GM12878 (cell line): ENCODE data around the gene IL12B.

ENCODE experiments used
- BRCA1 ChIP-seq: IDR thresholded peaks from 2 replicates; pipeline ENCODE4 v1.6.1; 2011; ENCODE audit warnings: low read depth, low read length, improper control_type of control experiment
- CEBPZ ChIP-seq: fragments of 150-350 bp; IDR thresholded peaks from 2 replicates; pipeline ENCODE4 v1.6.1; 2016; ENCODE audit warnings: low read depth, low read length
- CREB1 ChIP-seq: IDR thresholded peaks from 2 replicates; pipeline ENCODE4 v1.6.1; 2012; ENCODE audit warnings: low read depth, mild to moderate bottlenecking, inconsistent platforms
- EZH2 ChIP-seq: IDR thresholded peaks from 2 replicates; pipeline ENCODE4 v1.6.1; 2012; ENCODE audit warnings: low read depth, mild to moderate bottlenecking, control low read depth, inconsistent platforms, low read length, borderline replicate concordance; ENCODE audit not compliant: control insufficient read depth
- JUND ChIP-seq: IDR thresholded peaks from 2 replicates; pipeline ENCODE4 v1.6.1; 2012; ENCODE audit warnings: low read depth, mild to moderate bottlenecking, low read length, improper control_type of control experiment, moderate library complexity
- NFYB ChIP-seq: IDR thresholded peaks from 2 replicates; pipeline ENCODE4 v1.6.1; 2011; ENCODE audit warnings: low read depth, mild to moderate bottlenecking, low read length, improper control_type of control experiment, moderate library complexity; ENCODE audit not compliant: insufficient read depth
- SIN3A ChIP-seq: IDR thresholded peaks from 2 replicates; pipeline ENCODE4 v1.6.1; 2012; ENCODE audit warnings: low read depth, low read length, improper control_type of control experiment
- ZNF217 ChIP-seq: fragments of 450-650 bp; IDR thresholded peaks from 2 replicates; pipeline ENCODE4 v1.6.1; 2017; ENCODE audit warnings: antibody characterized with exemption, mild to moderate bottlenecking
- TF ChIP-seq, protein P1 (sequence below), 3 experiments: IDR thresholded peaks in 2 of 3; conservative IDR thresholded peaks in 1 of 3; 2 replicates each; pipeline ENCODE4 v1.5.1; 2011; ENCODE audit warnings: low read depth in 3 of 3, low read length in 3 of 3, mild to moderate bottlenecking in 3 of 3, control low read depth in 2 of 3, moderate library complexity in 2 of 3, inconsistent platforms in 1 of 3, mixed read lengths in 1 of 3; ENCODE audit not compliant: control insufficient read depth in 2 of 3, insufficient read depth in 1 of 3; ENCODE audit errors: extremely low read depth in 1 of 3
- TF ChIP-seq, protein P2 (sequence below): fragments of 450-650 bp; IDR thresholded peaks from 2 replicates; pipeline ENCODE4 v1.6.1; 2016; ENCODE audit warnings: mild to moderate bottlenecking, moderate library complexity, borderline replicate concordance

DNA sequence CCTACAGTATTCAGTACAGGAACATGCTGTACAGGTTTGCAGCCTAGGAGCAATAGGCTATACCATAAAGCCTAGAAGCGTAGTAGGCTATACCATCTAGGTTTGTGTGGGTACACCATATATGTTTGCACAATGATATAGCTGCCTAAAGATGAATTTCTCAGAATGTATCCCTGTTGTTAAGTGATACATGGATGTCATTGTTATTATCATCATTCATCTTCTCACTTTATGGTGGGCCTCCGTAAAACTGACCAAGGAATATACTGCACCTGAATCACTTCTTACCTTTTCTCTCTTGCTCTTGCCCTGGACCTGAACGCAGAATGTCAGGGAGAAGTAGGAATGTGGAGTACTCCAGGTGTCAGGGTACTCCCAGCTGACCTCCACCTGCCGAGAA lies 11.8 kb downstream of the IL12B start:
- TF ChIP-seq, protein P1, sequence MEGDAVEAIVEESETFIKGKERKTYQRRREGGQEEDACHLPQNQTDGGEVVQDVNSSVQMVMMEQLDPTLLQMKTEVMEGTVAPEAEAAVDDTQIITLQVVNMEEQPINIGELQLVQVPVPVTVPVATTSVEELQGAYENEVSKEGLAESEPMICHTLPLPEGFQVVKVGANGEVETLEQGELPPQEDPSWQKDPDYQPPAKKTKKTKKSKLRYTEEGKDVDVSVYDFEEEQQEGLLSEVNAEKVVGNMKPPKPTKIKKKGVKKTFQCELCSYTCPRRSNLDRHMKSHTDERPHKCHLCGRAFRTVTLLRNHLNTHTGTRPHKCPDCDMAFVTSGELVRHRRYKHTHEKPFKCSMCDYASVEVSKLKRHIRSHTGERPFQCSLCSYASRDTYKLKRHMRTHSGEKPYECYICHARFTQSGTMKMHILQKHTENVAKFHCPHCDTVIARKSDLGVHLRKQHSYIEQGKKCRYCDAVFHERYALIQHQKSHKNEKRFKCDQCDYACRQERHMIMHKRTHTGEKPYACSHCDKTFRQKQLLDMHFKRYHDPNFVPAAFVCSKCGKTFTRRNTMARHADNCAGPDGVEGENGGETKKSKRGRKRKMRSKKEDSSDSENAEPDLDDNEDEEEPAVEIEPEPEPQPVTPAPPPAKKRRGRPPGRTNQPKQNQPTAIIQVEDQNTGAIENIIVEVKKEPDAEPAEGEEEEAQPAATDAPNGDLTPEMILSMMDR (IDR thresholded peaks at IDR 0.05 in 2 of 3, conservative IDR thresholded peaks at IDR 0.05 in 1 of 3; ENCODE audit: control insufficient read depth in 2 of 3, extremely low read depth in 1 of 3, insufficient read depth in 1 of 3, low read depth in 3 of 3, low read length in 3 of 3), result no peak
- TF ChIP-seq BRCA1 (no peak), JUND (no peak), NFYB (no peak), EZH2 (no peak), CEBPZ (no peak), CREB1 (no peak), SIN3A (no peak), ZNF217 (no peak)
- TF ChIP-seq, protein P2, sequence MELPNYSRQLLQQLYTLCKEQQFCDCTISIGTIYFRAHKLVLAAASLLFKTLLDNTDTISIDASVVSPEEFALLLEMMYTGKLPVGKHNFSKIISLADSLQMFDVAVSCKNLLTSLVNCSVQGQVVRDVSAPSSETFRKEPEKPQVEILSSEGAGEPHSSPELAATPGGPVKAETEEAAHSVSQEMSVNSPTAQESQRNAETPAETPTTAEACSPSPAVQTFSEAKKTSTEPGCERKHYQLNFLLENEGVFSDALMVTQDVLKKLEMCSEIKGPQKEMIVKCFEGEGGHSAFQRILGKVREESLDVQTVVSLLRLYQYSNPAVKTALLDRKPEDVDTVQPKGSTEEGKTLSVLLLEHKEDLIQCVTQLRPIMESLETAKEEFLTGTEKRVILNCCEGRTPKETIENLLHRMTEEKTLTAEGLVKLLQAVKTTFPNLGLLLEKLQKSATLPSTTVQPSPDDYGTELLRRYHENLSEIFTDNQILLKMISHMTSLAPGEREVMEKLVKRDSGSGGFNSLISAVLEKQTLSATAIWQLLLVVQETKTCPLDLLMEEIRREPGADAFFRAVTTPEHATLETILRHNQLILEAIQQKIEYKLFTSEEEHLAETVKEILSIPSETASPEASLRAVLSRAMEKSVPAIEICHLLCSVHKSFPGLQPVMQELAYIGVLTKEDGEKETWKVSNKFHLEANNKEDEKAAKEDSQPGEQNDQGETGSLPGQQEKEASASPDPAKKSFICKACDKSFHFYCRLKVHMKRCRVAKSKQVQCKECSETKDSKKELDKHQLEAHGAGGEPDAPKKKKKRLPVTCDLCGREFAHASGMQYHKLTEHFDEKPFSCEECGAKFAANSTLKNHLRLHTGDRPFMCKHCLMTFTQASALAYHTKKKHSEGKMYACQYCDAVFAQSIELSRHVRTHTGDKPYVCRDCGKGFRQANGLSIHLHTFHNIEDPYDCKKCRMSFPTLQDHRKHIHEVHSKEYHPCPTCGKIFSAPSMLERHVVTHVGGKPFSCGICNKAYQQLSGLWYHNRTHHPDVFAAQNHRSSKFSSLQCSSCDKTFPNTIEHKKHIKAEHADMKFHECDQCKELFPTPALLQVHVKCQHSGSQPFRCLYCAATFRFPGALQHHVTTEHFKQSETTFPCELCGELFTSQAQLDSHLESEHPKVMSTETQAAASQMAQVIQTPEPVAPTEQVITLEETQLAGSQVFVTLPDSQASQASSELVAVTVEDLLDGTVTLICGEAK, result no peak
